GM12878 (cell line): ENCODE results near the gene SLC35A4. TPM values are rescaled to one million over a fixed set of nuclear protein-coding genes. Genes with fewer than 3 reads are reported as not detected.
A peak's percentile ranks its signal among the peaks of the same experiment; 100 is the strongest.

Experiments used
- CHD4 ChIP-seq: fragments of 200-600 bp; sonication (generic); IDR thresholded peaks from 2 replicates; pipeline ENCODE4 v1.6.1; 2016; ENCODE audit warnings: mild to moderate bottlenecking
- CREM ChIP-seq: IDR thresholded peaks from 2 replicates; pipeline ENCODE4 v1.6.1; 2014; ENCODE audit warnings: antibody characterized with exemption, low read depth
- DPF2 ChIP-seq: fragments of 450-650 bp; IDR thresholded peaks from 2 replicates; pipeline ENCODE4 v1.6.1; 2017; ENCODE audit warnings: mild to moderate bottlenecking
- EGR1 ChIP-seq, 2 experiments: IDR thresholded peaks; 1 replicate in 1 of 2; 2 replicates in 1 of 2; pipeline ENCODE4 v1.6.1; 2011 to 2012; ENCODE audit warnings: low read depth in 2 of 2, low read length in 2 of 2, borderline replicate concordance in 1 of 2, mild to moderate bottlenecking in 1 of 2, moderate library complexity in 1 of 2
- ELK1 ChIP-seq: IDR thresholded peaks from 2 replicates; pipeline ENCODE4 v1.6.1; 2012; ENCODE audit warnings: low read depth, low read length, improper control_type of control experiment
- EP300 ChIP-seq, 2 experiments: fragments of 150-350 bp in 1 of 2; IDR thresholded peaks; 2 replicates each; pipeline ENCODE4 v1.6.1; 2011 to 2012; ENCODE audit warnings: low read depth in 2 of 2, low read length in 2 of 2, borderline replicate concordance in 1 of 2, improper control_type of control experiment in 1 of 2, inconsistent platforms in 1 of 2; ENCODE audit not compliant: control insufficient read depth in 1 of 2
- IKZF1 ChIP-seq: fragments of 450-650 bp; conservative IDR thresholded peaks from 2 replicates; pipeline ENCODE4 v1.6.1; 2017; ENCODE audit warnings: antibody characterized with exemption, mild to moderate bottlenecking
- MEF2A ChIP-seq: IDR thresholded peaks from 2 replicates; pipeline ENCODE4 v1.6.1; 2011; ENCODE audit warnings: low read depth, mild to moderate bottlenecking, low read length, moderate library complexity; ENCODE audit not compliant: insufficient read depth
- MLLT1 ChIP-seq: fragments of 450-650 bp; IDR thresholded peaks from 2 replicates; pipeline ENCODE4 v1.6.1; 2016; ENCODE audit warnings: mild to moderate bottlenecking
- MTA2 ChIP-seq: fragments of 450-650 bp; IDR thresholded peaks from 2 replicates; pipeline ENCODE4 v1.6.1; 2016; ENCODE audit warnings: low read depth, mild to moderate bottlenecking, moderate library complexity
- PRDM15 ChIP-seq: fragments of 450-650 bp; formaldehyde crosslinking; IDR thresholded peaks from 2 replicates; pipeline ENCODE4 v1.4.0; 2020; ENCODE audit warnings: mild to moderate bottlenecking, moderate library complexity
- SIX5 ChIP-seq: IDR thresholded peaks from 2 replicates; pipeline ENCODE4 v1.6.1; 2011; ENCODE audit warnings: mild to moderate bottlenecking, low read depth, low read length, moderate library complexity; ENCODE audit not compliant: severe bottlenecking
- SMAD5 ChIP-seq: IDR thresholded peaks from 2 replicates; pipeline ENCODE4 v1.6.1; 2016; ENCODE audit warnings: antibody characterized with exemption, low read depth
- SREBF1 ChIP-seq: IDR thresholded peaks from 2 replicates; pipeline ENCODE4 v1.6.1; 2012; ENCODE audit warnings: mild to moderate bottlenecking, low read length
- STAT1 ChIP-seq: fragments of 450-650 bp; conservative IDR thresholded peaks from 2 replicates; pipeline ENCODE4 v1.6.1; 2014; ENCODE audit warnings: antibody characterized with exemption, mild to moderate bottlenecking
- ZNF687 ChIP-seq: fragments of 450-650 bp; IDR thresholded peaks from 2 replicates; pipeline ENCODE4 v1.6.1; 2017; ENCODE audit warnings: mild to moderate bottlenecking, moderate library complexity
- polyA plus RNA-seq, 11 experiments: library from polyadenylated mRNA; depleted of rRNA in 4 of 11; unstranded in 6 of 11; stranded (reverse) in 5 of 11; fragments of >200 nt; fragmentation: Nextera tagmentation in 4 of 11; fragmentation: Illumina TruSeq in 1 of 11; extraction: Ambion mirVana in 4 of 11; extraction: Trizol in 1 of 11; gene quantifications; 1 replicate in 1 of 11; 2 replicates in 10 of 11; pipeline versions ENCODE4 v1.2.1 to v1.2.3, GENCODE V29; 2011 to 2016; ENCODE audit warnings: inconsistent platforms in 2 of 11, missing spikeins in 2 of 11, low read depth in 1 of 11
- total RNA-seq, 4 experiments: library from RNA; depleted of rRNA in 3 of 4; stranded (reverse); fragments of >200 nt in 3 of 4; fragmentation: Illumina TruSeq in 1 of 4; extraction: Trizol in 1 of 4; gene quantifications; 2 replicates each; pipeline versions ENCODE4 v1.2.1 to v1.2.3, GENCODE V29; 2013 to 2021
- TF ChIP-seq, protein P1 (sequence below): IDR thresholded peaks from 2 replicates; pipeline ENCODE4 v1.6.1; 2012; ENCODE audit warnings: low read depth, low read length, improper control_type of control experiment

Gene SLC35A4
- total and polyA plus RNA-seq, 10 of the 15 experiments (the other 5 are each of a cell fraction or from before 2014, with no cell fraction given), result 23.8 to 167 (median 114) TPM

GRCh38 chr5:140557136-140557805 is 7.4 kb upstream of the SLC35A4 start, which contains the start of gene SRA1 (continued):
- peak; percentile 89 for TF ChIP-seq ZNF687
- no peak for TF ChIP-seq CHD4
- peak; percentile 86 for TF ChIP-seq IKZF1
- TF ChIP-seq MTA2, result peak; percentile 40; the same call in 1 of the 2 replicates
- TF ChIP-seq CREM, result peak; percentile 96
- TF ChIP-seq, protein P1, sequence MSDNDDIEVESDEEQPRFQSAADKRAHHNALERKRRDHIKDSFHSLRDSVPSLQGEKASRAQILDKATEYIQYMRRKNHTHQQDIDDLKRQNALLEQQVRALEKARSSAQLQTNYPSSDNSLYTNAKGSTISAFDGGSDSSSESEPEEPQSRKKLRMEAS, result no peak
- TF ChIP-seq ELK1, result peak; percentile 79
- TF ChIP-seq SMAD5, result peak; percentile 76
- TF ChIP-seq SREBF1, result no peak
- peak; percentile 32 for TF ChIP-seq SIX5
- no peak for TF ChIP-seq PRDM15 (CRISPR knock-in tag)
- TF ChIP-seq STAT1, result no peak
- TF ChIP-seq MEF2A, result no peak
- TF ChIP-seq MLLT1, result peak; percentile 59; the same call in 1 of the 2 replicates
- TF ChIP-seq DPF2, result 0 out of 2 replicates have a peak, but pooled peaks have one; percentile 54
- no peak for TF ChIP-seq EGR1 (IDR thresholded peaks at IDR 0.05; ENCODE audit: borderline replicate concordance in 1 of 2, low read depth in 2 of 2, low read length in 2 of 2)
- no peak for TF ChIP-seq EP300 (IDR thresholded peaks at IDR 0.05; ENCODE audit: borderline replicate concordance in 1 of 2, control insufficient read depth in 1 of 2, low read depth in 2 of 2, low read length in 2 of 2)
